ENCODE measurements around the gene APH1B.

DNA sequence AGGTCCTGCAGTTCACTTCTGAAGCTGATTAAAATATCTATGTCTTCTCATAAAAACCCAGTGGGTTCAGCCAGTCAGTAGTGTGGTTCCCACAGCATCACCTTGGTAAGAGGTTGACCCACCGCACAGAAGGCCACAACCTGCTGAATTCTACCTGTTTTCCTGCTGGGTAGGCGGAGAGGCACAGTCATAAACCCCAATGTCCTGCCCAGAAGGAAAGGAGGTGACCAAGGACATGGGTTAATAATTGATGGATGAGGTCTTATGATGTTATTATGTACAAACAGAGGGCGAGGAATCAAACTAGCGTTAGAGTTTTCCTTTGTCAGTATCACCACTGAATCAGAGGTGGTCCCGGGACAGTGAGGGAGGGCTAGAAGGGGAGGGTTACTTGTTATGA is 76.5 kb downstream of the APH1B start:
- TF ChIP-seq ISL1 (CRISPR knock-in tag; IDR thresholded peaks at IDR 0.05) (no peak), CSDC2 (CRISPR knock-in tag; IDR thresholded peaks at IDR 0.05) (no peak), BACH2 (CRISPR knock-in tag; IDR thresholded peaks at IDR 0.05; ENCODE audit: borderline replicate concordance) (no peak), CSRNP3 (CRISPR knock-in tag; IDR thresholded peaks at IDR 0.05) (no peak), ESRRG (CRISPR knock-in tag; IDR thresholded peaks at IDR 0.05) (no peak), ZNF8 (CRISPR knock-in tag; IDR thresholded peaks at IDR 0.05) (no peak), ZC3H10 (CRISPR knock-in tag; IDR thresholded peaks at IDR 0.05) (no peak), TCF4 (CRISPR knock-in tag; IDR thresholded peaks at IDR 0.05; ENCODE audit: borderline replicate concordance) (no peak), RARB (CRISPR knock-in tag; IDR thresholded peaks at IDR 0.05) (no peak), SNAI2 (CRISPR knock-in tag; IDR thresholded peaks at IDR 0.05) (no peak), OSR1 (CRISPR knock-in tag; IDR thresholded peaks at IDR 0.05) (no peak), ZFP30 (CRISPR knock-in tag; IDR thresholded peaks at IDR 0.05) (no peak)
- TF ChIP-seq, protein P1, sequence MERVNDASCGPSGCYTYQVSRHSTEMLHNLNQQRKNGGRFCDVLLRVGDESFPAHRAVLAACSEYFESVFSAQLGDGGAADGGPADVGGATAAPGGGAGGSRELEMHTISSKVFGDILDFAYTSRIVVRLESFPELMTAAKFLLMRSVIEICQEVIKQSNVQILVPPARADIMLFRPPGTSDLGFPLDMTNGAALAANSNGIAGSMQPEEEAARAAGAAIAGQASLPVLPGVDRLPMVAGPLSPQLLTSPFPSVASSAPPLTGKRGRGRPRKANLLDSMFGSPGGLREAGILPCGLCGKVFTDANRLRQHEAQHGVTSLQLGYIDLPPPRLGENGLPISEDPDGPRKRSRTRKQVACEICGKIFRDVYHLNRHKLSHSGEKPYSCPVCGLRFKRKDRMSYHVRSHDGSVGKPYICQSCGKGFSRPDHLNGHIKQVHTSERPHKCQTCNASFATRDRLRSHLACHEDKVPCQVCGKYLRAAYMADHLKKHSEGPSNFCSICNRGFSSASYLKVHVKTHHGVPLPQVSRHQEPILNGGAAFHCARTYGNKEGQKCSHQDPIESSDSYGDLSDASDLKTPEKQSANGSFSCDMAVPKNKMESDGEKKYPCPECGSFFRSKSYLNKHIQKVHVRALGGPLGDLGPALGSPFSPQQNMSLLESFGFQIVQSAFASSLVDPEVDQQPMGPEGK (CRISPR knock-in tag; IDR thresholded peaks at IDR 0.05; ENCODE audit: borderline replicate concordance): no peak
